Subcutaneous abdominal adipose tissue (tissue), 5 donors: ENCODE measurements around the gene NEUROD2.

Source experiments
- H3K27ac ChIP-seq: one replicate; pipeline ENCODE4 v1.7.0; 2013; ENCODE audit warnings: low read depth, mild to moderate bottlenecking, inconsistent platforms, low read length, moderate library complexity
- H3K27me3 ChIP-seq, 5 donors: one replicate each; pipeline ENCODE4 v1.7.0; 2013; ENCODE audit warnings: low read length in 5 of 5, inconsistent platforms in 1 of 5; ENCODE audit not compliant: control insufficient read depth in 5 of 5, insufficient read depth in 4 of 5
- H3K36me3 ChIP-seq, 5 donors: one replicate each; pipeline ENCODE4 v1.7.0; 2013; ENCODE audit warnings: low read length in 5 of 5; ENCODE audit not compliant: control insufficient read depth in 5 of 5, insufficient read depth in 5 of 5
- H3K4me1 ChIP-seq, 5 donors: one replicate each; pipeline ENCODE4 v1.7.0; 2013; ENCODE audit warnings: low read length in 5 of 5, mild to moderate bottlenecking in 3 of 5, moderate library complexity in 1 of 5; ENCODE audit not compliant: control insufficient read depth in 5 of 5, insufficient read depth in 5 of 5
- H3K4me3 ChIP-seq, 5 donors: one replicate each; pipeline ENCODE4 v1.7.0; 2013; ENCODE audit warnings: low read length in 5 of 5, low read depth in 1 of 5
- H3K9ac ChIP-seq, 5 donors: one replicate each; pipeline ENCODE4 v1.7.0; 2013; ENCODE audit warnings: low read length in 5 of 5, mild to moderate bottlenecking in 4 of 5, moderate library complexity in 3 of 5
- H3K9me3 ChIP-seq, 5 donors: one replicate each; pipeline ENCODE4 v1.7.0; 2013; ENCODE audit warnings: low read length in 5 of 5; ENCODE audit not compliant: control insufficient read depth in 5 of 5
- donor health status: healthy.
- donor health status: healthy.
- donor health status: healthy.
- donor health status: healthy.
- donor health status: healthy.

NEUROD2 gene

DNA sequence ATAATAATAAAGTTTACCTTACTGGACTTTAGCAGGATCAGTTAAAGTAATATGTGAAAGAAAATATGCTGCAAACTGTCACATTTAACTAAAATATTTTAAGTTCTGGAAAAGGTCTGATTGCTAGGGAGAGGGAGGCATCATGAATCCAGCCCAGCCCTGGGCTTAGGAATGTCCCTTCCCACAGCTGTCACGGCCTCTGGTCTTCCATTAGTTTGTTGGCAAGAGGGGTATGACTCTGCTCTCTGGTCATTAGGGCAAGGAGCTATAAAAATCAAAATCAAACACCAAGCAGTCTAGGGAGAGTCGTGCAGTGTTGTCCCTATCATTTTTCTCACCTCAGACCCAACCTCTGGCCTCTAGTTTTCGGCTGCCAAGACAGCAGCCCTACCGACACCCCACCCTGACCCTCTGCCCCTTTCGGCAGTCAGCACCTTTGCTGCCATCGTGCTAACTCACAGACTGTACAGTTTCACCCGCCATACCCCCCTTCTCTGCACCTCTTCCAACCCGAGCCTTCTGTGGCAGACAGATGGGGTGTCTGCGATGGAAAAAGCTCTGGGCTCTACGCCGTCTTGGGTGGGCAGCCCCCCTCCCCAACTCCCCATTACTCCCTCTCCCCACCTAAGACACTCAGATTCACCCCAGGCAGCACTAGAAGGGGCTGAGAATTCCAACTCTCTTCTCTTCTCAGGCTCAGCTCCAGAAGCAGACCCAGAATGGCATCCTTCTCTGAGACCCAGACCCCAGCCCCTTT is 41.4 kb downstream of the NEUROD2 start:
- no peak overlapping the region for H3K27ac ChIP-seq
- no peaks in the 10 kb centered on the region for H3K27me3 ChIP-seq
- no peak overlapping the region for H3K9ac ChIP-seq
- H3K4me1 ChIP-seq: peaks cover 0 to 15% (median 6%) of the 10 kb centered on the region in 5 donors
- no peak overlapping the region for H3K4me3 ChIP-seq
- H3K36me3 ChIP-seq: peaks cover 0 to 66% (median 52%) of the 10 kb centered on the region in 5 donors
- H3K9me3 ChIP-seq: peaks cover 0 to 2% (median under 1%) of the 10 kb centered on the region in 5 donors

DNA sequence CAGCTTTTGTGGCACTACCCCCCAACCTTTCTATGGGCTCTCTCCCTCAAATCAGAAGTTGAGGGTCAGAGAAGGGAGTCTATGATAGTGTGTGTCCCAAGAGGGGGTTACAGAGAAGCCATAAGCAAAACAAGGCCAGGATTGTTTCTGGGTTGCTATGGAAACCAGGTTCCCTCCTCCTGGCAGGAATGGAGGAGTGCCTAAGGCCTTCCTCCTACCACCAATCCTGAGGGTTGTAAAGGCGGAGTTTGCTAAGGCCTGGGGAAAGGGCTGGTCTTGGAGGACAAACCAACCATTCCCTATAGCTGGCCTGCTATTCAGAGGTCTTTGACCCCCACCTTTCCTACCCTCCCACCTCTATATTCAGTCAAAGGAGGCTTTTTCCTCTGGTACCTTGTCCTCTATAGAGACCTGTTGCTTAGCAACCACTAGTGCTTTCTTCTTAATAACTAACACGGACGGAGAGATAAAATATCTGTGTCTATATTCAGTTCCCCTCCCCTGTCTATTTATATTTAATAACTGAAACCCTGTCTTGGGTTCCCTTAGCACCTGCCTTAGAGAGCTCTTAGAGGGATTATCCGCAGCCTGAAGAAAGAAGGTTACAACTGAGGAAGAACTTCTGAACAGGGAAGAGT is 43.4 kb downstream of the NEUROD2 start:
- Histone ChIP-seq H3K9ac (no peak overlapping the region), H3K9me3 (no peaks in the 10 kb centered on the region), H3K4me3 (no peak overlapping the region), H3K27me3 (no peaks in the 10 kb centered on the region), H3K36me3 (peaks cover 7 to 76% (median 52%) of the 10 kb centered on the region in 5 donors), H3K4me1 (peaks cover 0 to 7% (median 1%) of the 10 kb centered on the region in 5 donors), H3K27ac (no peak overlapping the region)

DNA sequence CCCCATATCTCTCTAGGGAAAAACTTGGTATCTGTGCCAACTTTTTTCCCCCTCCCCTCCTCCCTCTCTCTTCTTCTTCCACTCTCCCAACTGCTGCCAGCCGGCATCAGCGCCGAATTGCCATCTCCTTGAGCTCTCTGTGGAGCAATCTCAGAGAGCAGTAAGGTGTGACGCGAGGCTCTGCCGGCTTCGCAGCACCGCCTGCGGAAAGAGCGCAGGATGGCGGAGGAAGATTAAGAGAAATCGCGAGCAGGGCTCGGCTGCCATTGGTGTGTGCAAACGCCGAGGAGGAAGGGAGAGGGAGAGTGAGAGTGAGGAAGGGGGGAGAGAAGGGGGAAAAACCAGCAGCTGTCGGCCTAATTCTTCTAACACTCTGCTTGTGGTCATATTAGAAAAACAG is 44.2 kb downstream of the NEUROD2 start:
- Histone ChIP-seq H3K9ac (no peak overlapping the region), H3K36me3 (peaks cover 12 to 71% (median 47%) of the 10 kb centered on the region in 5 donors), H3K4me1 (peaks cover 0 to 3% (median 0%) of the 10 kb centered on the region in 5 donors), H3K9me3 (no peaks in the 10 kb centered on the region), H3K27me3 (no peaks in the 10 kb centered on the region), H3K27ac (no peak overlapping the region), H3K4me3 (no peak overlapping the region)

DNA sequence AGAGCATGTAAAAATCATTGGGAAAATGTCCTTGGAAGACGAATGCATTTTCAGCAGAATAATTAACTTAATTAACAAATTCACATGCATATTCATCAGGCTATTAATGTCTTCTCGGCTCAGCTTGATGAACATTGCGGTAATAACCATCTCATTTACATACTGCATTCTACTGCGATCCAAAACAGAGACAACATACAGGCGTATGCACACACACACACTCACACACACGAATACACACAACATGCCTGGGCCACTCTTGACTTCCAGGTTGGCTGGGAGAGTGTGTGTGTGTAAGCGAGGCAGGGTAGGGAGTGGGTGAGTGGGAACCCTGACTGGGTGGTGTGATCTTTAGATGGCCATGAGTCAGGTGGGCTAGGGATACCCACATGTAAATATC is 44.7 kb downstream of the NEUROD2 start:
- Histone ChIP-seq H3K9me3 (no peaks in the 10 kb centered on the region), H3K27me3 (no peaks in the 10 kb centered on the region), H3K27ac (no peak overlapping the region), H3K4me3 (no peak overlapping the region), H3K4me1 (no peaks in the 10 kb centered on the region), H3K9ac (no peak overlapping the region), H3K36me3 (peaks cover 15 to 71% (median 47%) of the 10 kb centered on the region in 5 donors)

DNA sequence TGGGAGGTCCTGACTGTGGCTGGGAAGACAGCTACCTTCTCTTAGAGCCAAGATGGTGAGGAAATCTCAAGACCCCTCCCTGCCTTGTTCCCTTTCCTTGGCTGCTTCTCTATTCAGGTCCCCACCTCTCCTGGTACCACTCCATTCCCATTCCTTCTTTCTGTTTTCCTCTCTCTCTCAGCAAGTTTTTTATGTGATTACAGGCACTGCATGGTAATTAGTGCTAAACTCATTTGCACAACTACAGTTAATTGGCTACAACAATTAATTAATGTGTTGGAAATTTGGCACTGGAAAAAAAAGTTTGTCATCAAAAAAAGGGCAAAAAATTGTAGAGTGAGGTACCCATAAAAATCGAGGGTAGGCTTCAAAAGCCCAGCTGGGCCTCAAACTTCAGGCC is 45.3 kb downstream of the NEUROD2 start:
- Histone ChIP-seq H3K27ac (no peak overlapping the region), H3K4me1 (no peaks in the 10 kb centered on the region), H3K27me3 (no peaks in the 10 kb centered on the region), H3K4me3 (no peak overlapping the region), H3K9me3 (no peaks in the 10 kb centered on the region), H3K9ac (no peak overlapping the region), H3K36me3 (peaks cover 21 to 71% (median 47%) of the 10 kb centered on the region in 5 donors)

DNA sequence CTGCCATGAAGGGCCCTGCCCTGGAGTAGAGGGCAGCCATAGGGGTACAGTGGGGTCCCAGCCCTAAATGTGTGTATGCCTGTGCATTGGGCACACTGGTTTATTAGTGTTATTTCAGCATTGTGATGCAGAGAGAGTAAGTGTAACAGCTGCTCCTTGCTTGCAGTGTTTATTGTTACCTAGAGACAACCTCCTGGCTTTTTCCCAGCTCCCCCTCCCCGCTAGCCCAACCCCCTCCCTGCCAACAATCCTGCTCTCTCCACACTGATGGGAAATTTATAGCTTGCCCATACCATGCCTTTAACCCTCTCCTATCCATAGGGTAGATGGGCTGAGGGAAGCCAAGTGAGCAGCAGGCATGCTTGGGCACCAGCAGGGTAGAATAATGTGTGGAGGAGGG is 51.3 kb downstream of the NEUROD2 start:
- no peaks in the 10 kb centered on the region for H3K9me3 ChIP-seq
- H3K4me3 ChIP-seq: no peak overlapping the region
- H3K27me3 ChIP-seq: no peaks in the 10 kb centered on the region
- no peak overlapping the region for H3K27ac ChIP-seq
- H3K9ac ChIP-seq: no peak overlapping the region
- H3K36me3 ChIP-seq: peaks cover 26 to 85% (median 66%) of the 10 kb centered on the region in 5 donors
- peaks cover 0 to 2% (median 0%) of the 10 kb centered on the region in 5 donors for H3K4me1 ChIP-seq

DNA sequence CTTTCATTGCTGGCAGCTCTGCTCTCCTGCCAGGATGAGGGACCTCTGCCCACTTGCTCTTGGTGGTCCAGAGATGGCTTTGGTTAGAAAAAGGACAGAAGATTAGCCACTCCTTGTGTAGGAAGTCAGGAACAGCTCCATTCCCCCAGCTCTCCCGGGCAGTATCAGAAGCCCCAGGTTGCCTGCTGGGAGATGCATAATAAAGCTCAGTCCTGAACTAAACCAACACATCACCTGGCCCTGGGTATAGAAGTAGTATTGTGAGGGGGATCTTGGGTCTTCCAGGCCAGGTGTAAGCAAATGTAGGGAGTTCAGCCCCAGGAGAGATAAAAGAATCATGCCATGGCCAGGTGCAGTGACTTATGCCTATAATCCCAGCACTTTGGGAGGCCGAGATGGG is 52.4 kb downstream of the NEUROD2 start:
- peaks cover 33 to 84% (median 65%) of the 10 kb centered on the region in 5 donors for H3K36me3 ChIP-seq

More for the DNA sequence above, 52.4 kb downstream of the NEUROD2 start:
- Histone ChIP-seq H3K27me3 (no peaks in the 10 kb centered on the region), H3K9ac (no peak overlapping the region), H3K27ac (no peak overlapping the region), H3K9me3 (no peaks in the 10 kb centered on the region), H3K4me3 (no peak overlapping the region), H3K4me1 (peaks cover 0 to 3% (median 0%) of the 10 kb centered on the region in 5 donors)
